Measurements from ENCODE around the gene HFM1.
"Not testable (repeated sequence)": the region's sequence is repeated elsewhere in the genome, so short reads cannot be mapped to it uniquely, and the experiment has no call there.

The HFM1 gene

DNA sequence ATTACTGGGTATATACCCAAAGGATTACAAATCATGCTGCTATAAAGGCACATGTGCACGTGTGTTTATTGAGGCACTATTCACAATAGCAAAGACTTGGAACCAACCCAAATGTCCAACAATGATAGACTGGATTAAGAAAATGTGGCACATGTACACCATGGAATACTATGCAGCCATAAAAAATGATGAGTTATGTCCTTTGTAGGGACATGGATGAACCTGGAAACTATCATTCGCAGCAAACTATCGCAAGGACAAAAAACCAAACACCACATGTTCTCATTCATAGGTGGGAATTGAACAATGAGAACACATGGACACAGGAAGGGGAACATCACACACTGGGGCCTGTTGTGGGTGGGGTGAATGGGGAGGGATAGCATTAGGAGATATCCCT is 32.4 kb downstream of the HFM1 start:
- DNase-seq, result not testable (repeated sequence)

DNA sequence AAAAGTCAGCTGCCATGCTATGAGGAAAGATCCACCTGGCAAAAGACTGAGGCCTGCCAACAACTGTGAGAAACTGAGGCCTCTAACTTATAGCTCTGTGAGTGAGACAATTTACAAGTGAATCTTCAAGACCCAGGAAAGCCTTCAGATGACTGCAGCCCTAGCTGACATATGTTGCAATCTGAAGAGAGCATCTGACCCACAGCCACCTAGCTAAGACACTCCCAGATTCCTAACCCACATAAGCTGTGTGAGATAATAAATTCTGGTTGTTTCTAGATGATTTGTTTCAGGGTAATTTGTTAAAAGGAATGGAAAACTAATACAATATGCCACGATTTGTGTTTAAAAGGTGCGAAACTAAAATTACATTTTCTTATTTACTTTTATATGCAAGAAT is 55.1 kb downstream of the HFM1 start:
- no peak for DNase-seq

DNA sequence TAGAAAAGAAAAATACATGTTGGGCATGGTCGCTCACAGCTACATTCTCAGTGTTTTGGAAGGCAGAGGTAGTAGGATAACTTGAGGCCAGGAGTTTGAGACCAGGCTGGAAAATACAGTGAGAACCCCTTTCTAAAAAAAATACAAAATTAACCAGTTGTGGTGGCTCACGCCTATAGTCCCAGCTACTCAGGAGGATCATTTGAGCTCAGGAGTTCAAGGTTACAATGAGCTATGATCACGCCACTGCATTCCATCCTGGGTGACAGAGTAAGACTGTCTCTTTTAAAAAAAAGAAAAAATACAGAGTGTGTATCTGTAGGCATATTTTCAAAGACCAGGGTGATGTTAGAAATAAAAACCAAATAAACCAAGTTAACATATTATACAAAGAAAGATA is 57.8 kb downstream of the HFM1 start:
- DNase-seq, result no peak

DNA sequence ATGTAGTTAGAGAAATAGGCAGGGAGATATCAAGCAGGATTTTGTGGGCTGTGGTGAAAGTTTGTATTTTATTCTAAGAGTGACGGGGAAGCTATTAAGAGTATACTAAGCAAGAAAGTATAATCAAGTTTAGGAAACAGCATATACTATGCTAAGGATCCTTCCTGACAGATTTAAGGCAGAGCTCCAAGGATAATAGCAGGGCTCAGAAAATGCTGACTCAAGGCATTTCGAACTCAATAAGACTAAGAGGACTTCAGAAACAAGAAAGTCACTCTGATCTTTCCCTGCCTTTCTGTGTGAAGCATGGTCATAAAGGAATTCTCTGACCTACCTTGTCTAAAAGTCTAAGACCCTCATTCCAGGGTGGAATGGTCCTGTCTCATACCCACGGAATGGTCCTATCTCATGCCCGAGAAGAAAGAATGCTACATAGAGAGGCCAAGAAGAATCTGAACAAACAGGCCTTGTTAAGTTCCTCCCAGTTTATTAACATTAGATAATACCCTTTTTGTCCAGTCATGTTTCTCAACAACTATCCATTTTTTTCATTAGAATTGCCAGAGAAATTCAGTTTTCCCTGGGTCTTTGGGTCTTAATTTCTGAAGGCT is 59.1 kb downstream of the HFM1 start:
- DNase-seq, result no peak

DNA sequence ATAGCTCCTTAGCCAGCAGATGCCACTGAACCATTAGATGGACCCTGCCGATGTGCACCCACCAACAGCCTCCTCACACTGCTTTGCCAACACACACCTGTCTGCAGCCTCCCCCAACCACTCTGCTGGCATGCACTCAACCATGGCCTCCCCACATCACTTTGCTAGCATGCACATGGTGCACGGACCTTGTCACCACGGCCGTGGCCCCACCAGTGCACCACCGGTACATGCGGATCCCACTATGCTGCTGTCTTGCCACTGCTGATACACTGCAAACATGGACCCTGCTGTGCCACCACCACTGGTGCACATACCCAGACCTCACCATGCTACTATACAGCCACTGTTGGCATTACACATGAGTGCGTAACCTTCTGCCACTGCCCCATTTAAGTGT is 66.1 kb downstream of the HFM1 start:
- DNase-seq, result no peak

DNA sequence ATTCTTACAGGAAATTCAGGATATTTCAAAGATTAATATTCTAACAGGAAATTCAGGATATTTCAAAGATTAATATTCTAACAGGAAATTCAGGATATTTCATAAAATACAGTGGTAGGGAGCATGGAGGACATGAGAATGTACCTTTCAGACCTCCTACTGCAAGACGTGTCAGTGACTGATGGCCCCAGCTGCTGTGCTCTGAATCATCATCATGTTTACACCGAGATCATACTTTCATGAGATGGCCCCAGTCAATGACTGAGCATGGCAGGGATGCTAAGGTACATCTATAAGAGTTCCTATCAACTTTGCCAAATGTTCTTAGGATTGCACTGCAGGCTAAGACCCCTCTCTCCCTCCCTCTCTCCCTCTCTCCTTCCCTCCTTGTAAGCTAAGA is 69.0 kb downstream of the HFM1 start:
- no peak for DNase-seq

DNA sequence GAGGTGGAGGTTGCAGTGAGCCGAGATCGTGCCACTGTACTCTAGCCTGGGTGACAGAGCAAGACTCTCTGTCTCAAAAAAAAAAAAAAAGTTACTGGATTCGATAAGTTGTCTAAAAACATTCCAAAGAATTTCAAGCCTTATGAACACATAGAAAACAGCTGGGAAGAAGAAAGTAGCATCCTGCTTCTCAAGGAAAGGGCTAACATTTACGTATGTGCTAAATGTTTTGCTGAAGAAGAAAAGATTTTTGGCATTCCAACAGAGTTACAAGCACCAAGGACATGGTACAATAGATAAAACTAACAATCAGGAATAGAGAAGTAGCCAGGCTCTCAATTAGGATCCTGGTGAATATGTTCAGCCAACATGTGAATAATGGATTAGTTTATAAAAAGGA is 69.8 kb downstream of the HFM1 start:
- no peak for DNase-seq

DNA sequence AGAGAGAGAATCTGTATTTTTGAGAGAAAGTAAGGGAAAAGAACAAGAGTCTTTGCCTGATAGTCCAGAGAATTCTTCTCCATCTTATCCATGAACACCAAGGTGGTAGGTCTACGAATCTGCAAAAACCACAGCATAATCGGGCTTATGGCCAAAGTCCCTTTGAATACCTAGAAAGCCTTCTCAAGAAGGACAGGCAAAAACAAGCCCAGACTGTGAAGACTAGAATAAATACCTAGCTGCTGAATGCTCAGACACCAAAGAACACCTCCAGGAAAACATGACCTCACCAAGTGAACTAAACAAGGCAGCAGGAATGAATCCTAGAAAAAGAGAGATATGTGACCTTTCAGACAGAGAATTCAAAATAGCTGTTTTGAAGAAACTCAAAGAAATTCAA is 79.2 kb downstream of the HFM1 start:
- no peak for DNase-seq

DNA sequence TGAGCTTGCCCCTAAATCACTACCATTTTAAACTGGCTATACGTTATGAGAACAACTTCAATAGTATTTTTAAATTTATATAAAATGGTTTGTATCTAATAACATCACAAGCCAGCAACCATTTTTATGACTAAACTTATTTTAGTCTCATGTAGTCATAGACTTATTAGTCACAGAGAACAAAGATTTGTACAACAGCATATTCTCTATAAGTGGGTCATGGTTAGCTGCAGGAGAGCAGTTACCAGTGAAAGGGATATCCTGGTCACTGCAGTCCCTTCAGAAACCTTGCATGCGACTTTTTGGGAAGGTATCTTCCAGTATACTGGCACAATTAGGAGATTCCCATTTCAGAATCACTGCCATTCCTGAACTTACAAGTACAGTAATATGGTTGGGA is 90.0 kb downstream of the HFM1 start:
- DNase-seq, result no peak

DNA sequence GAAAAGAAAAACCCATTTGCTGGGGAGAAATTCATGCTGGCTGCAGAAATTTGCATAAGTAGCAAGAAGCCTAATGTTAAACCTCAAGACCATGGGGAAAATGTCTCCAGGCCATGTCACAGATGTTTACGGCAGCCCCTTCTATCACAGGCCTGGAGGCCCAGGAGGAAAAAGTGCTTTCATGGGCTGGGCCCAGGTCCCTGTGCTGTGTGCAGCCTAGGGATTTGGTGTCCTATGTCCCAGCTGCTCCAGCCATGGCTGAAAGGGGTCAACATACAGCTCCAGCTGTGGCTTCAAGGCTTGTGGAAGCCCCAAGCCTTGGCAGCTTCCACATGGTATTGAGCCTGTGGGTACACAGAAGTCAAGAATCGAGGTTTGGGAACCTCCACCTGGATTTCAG is 93.0 kb downstream of the HFM1 start:
- DNase-seq, result no peak

DNA sequence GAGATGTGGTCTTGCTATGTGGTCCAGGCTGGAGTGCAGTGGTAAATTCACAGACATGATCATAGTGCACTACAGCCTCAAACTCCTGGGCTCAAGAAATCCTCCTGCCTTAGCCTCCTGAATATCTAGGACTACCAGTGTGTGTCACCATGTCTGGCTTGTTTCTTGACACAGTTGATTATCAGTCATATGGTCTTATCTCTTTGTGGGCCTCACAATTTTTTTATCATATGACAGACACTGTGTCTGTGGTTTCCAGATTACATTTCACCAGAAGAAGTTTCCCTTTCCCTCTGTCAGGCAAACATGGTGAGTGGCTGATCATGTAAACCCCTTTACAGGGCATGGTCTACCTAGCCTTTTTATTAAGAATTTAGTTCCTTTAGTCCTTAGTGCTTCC is 96.1 kb downstream of the HFM1 start:
- DNase-seq, result no peak

DNA sequence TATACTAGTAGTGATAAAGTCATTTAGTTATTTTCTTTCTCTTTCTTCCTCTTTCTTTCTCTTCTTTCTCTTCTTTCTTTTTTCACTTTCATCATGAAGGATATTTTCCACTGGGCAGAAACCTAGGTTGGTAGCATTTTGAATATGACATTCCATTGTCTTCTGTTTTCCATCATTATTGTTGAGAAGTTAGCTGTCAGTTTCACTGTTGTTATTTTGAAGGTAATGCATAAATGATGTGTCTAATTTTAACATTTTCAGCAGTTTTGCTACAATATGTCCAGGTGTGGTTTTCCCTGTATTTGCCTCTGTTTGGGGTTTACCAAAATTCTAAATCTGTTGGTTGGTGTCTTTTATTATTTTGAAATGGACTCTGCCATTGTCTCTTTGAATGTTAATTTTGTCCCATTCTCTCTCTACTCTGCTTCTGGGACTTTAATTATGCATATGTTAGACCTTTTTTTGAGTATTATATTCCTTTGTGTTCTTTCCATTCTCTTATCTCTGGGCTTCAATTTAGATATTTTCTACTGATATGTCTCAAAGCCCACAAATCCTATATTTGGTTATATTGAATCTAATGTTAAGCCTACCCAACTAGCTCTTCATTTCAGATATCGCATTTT is 96.7 kb downstream of the HFM1 start:
- no peak for DNase-seq

DNA sequence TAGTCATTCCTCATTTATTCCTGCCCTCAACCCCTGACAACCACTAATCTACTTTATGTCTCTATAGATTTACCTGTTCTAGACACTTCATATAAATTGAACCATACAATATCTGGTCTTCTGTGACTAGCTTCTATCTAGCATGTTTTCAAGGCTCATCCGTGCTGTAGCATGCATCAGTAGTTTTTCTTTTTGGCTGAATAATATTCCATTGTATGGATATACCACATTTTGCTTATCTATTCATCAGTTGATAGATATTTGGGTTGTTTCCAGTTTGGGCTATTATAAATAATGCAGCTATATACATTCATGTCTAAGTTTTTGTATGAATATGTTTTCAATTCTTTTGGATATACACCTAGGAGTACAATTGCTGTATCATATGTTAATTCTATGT is 101.5 kb downstream of the HFM1 start:
- no peak for DNase-seq

DNA sequence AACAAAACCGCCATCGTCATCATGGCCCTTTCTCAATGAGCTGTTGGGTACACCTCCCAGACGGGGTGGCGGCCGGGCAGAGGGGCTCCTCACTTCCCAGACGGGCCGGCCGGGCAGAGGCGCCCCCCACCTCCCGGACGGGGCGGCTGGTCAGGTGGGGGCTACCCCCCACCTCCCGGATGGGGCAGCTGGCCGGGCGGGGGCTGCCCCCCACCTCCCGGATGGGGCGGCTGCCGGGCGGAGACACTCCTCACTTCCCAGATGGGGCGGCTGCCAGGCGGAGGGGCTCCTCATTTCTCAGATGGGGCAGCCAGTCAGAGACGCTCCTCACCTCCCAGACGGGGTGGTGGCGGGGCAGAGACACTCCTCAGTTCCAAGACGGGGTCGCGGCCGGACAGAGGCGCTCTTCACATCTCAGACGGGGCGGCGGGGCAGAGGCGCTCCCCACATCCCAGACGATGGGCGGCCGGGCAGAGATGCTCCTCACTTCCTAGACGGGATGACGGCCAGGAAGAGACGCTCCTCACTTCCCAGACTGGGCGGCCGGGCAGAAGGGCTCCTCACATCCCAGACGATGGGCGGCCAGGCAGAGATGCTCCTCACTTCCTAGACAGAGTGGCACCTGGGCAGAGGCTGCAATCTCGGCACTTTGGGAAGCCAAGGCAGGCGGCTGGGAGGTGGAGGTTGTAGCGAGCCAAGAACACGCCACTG is 115.6 kb downstream of the HFM1 start:
- DNase-seq, result not testable (repeated sequence)

DNA sequence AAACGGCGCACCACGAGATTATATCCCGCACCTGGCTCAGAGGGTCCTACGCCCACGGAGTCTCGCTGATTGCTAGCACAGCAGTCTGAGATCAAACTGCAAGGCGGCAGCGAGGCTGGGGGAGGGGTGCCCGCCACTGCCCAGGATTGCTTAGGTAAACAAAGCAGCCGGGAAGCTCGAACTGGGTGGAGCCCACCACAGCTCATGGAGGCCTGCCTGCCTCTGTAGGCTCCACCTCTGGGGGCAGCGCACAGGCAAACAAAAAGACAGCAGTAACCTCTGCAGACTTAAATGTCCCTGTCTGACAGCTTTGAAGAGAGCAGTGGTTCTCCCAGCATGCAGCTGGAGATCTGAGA is 117.7 kb downstream of the HFM1 start:
- DNase-seq, result not testable (repeated sequence)

DNA sequence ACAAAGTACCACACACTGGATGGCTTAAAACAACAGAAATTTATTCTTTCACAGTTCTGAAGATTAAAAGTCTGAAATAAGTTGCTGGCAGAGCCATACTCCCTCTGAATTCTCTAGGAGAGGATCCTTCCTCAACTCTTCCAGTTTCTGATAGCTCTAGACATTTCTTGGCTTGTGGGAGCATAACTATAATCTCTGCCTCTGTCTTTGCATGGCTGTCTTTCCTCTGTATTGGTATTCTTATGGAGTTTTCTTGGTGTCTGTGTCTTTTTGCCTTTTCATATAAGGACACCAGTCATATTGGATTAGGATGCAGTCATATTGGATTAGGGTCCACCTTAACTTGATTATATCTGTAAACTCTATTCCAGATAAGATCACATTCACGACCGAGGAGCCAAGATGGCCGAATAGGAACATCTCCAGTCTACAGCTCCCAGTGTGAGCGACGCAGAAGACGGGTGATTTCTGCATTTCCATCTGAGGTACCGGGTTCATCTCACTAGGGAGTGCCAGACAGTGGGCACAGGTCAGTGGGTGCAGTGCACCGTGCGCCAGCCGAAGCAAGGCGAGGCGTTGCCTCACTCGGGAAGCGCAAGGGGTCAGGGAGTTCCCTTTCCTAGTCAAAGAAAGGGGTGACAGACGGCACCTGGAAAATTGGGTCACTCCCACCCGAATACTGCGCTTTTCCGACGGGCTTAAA is 118.2 kb downstream of the HFM1 start:
- not testable (repeated sequence) for DNase-seq

DNA sequence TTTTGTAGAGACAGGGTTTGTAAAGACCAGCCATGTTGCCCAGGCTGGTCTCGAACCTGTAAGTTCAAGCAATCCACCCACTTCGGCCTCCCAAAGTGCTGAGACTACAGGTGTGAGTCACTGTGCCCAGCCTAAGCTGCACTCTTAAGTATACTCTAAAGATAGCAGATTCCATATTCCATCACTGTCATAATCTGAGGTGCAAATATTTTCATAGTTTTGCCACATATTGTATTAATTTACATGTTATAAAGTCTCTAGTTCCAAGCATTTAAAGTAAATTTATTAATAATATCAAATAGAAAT is 121.3 kb downstream of the HFM1 start:
- no peak for DNase-seq

DNA sequence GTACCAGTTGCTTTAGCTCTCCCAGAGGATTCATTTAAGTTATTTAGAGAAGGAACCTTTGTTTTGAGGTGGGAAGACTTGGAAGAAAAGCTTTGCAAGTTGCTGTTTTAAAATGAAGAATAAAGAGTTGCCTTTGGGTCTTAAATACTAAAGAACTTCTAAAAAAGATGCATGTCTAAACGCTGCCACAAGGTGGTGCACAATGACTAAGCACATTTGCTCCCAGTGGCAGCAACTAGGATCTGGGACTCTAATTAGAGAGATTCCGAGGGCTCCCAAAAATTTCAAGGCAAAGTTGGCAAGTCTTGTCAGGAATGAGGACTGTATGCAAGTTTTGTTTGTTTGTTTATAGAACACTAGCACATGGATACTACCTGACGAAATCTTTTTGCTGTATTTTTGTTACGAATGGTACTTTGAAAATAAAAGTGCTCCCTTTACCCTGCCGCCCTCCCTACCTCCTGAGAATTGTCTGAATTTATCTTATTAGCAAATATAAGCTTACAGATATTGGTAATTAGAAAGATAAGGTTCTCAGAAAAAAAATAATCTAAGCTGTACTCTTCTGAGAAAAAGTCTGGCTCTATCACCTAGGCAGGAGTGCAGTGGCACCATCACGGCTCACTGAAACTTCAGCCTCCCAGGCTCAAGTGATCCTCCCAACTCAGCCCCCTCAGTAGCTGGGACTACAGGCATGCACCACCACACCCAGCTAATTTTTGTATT is 121.8 kb downstream of the HFM1 start:
- DNase-seq, result no peak

DNA sequence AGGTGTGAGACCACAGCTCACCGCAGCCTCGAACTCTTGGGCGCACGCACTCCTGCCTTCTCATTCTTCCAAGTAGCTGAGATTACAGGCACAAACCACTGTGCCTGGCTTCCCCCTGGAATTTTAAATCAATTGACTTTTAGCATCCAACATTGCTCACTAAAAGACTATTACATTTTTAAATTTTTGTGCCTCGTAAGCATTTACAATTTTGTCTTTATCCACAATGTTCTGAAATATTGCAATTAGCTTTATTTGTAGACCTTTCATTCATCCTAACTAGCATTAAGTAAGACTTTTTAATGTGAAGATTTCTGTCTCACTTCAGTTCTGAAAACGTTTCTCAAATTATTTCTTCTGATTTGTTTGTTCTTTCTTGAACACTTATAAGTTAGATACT is 122.9 kb downstream of the HFM1 start:
- DNase-seq, result no peak

DNA sequence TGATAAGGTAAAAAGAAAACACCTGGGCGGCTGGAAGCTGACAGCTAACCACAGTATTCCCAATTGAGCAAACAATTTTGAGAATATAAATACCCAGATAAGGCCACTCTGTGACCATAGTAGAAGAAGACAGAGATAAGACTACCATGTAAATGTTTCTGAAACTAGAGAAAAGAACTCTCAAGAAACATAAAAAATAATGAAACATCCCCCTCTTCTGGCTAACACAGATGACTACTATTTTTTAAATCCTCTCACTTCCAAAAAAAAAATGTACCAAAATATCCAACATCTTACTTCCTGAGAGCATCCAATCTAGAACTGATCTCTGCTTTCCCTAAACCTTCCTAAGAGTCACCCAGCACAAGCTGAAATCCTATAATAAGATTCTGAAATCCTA is 125.9 kb downstream of the HFM1 start:
- DNase-seq, result no peak

DNA sequence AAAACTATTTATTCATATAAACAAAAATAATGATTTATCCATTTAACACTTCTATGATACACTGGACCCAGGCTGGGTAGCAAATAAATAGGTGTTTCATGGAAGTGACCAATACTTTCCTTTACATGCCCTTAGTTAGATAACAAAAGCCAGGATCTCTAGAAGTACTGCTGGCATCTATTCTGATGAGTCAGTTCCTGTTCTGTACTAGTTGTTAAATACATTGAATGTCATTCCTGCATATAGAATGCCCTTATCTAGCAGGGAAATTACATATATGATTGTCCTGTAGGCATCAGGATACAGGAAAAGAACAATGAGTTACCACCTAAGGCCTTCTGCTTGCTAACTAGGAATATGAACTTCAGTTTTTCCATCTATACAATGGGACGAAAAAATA is 130.8 kb downstream of the HFM1 start:
- DNase-seq, result no peak

DNA sequence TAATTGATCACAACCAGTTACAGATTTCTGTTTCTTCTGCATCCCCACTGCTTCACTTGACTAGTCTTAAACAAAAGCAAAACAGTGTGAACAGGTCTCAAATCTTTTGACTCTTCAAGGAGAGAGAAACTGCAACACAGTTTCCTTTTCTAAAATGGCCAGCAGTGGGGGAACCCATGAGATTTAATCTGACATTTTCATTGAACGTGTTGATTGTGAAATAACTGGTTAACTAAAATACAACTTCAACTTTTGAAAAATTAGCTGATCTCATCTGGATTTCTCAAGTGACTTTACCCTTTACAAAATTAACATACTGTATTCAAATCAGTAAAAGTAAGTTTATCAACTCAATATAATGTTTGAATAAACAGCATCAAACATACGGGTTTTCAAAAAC is 143.0 kb downstream of the HFM1 start:
- no peak for DNase-seq

DNA sequence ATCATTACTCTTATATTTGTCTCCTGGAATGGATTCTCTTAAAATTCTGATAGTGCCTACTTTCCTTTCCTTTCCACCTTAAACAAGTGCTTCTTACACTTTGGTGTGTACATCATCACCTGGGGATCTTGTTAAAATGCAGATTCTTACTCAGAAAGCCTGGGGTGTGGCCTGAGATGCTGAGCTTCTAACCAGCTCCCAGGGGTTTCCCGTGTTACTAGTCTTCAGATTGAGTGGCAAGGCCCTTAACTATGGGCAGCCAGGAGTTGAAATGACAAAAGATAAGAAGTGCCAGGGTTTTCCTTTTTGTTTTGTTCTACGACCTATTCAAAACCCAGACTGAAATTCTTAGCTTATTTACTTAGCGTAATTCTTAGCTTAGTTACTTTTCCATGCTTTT is 159.2 kb downstream of the HFM1 start:
- DNase-seq, result no peak

DNA sequence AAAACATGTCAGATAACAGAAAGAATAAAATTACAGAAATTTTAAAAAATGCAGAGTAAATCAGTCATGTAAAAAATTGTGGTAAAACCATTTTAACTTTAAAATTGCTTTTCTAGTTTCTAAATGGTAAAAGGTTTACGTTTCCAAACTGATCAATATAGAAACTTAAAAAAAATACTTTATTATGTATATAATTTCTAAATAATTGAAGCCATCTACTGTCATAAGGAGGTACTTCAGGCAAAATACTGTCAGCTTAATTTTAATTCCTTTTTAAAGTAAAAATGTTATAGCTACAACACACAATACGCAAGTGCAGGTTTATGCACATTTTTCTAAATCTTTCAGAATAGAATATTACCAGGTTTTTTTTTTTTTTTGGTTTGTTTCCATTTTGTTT is 159.9 kb downstream of the HFM1 start:
- no peak for DNase-seq
